Motor neuron (in vitro differentiated cells): ENCODE measurements around the gene PLCXD3. TPM values are rescaled to one million over a fixed set of nuclear protein-coding genes. Genes with fewer than 3 reads are reported as not detected.

ENCODE experiments used
- ATAC-seq, 8 experiments: fragments of 200-7000 bp; cut with Tn5 transposase; replicated peaks in 6 of 8; 2 replicates each; pipeline ENCODE4 v1.8.0; 2021; ENCODE audit warnings: mild to moderate bottlenecking in 8 of 8, moderate library complexity in 8 of 8
- H3K27ac ChIP-seq, 2 donors: fragments of 250-450 bp; sonication (Bioruptor Pico); 2 replicates each; pipeline ENCODE4 v1.9.0; 2021; ENCODE audit warnings: antibody characterized with exemption in 2 of 2, mild to moderate bottlenecking in 2 of 2, moderate library complexity in 1 of 2
- H3K4me1 ChIP-seq, 2 donors: fragments of 250-450 bp; sonication (Bioruptor Pico); replicated peaks in 1 of 2; 2 replicates each; pipeline ENCODE4 v1.6.1; 2021; ENCODE audit warnings: antibody characterized with exemption in 2 of 2, mild to moderate bottlenecking in 2 of 2, moderate library complexity in 1 of 2
- H3K4me3 ChIP-seq, 5 donors: fragments of 250-450 bp; sonication (Bioruptor Pico); 2 replicates each; pipeline ENCODE4 v1.9.0; 2021; ENCODE audit warnings: antibody characterized with exemption in 5 of 5, mild to moderate bottlenecking in 5 of 5, moderate library complexity in 4 of 5
- WGBS, 10 experiments: fragments of 450-650 bp; shearing (Covaris generic); methylation state at CpG; one replicate each; pipeline ENCODE4 v1.0.0; 2022; 5-methylcytosine and 5-hydroxymethylcytosine counted together
- in situ Hi-C, 9 experiments: fragments of 400-800 bp; cut with MboI; loops; one replicate each; pipeline ENCODE4 v1.15.0; 2021; ENCODE audit warnings: low sequenced_read_pairs in 9 of 9, low pct_unique_long_range_greater_than_20kb in 2 of 9; ENCODE audit not compliant: unreplicated experiment in 9 of 9
- total RNA-seq, 8 experiments: library from RNA; unstranded; fragments of 300-600 nt; gene quantifications; 2 replicates each; pipeline versions ENCODE4 v1.2.3 to v1.2.4, GENCODE V29; 2022

Gene PLCXD3
- total RNA-seq, 8 experiments from 2014 or later = 0.14 to 2.9 (median 0.70) TPM

DNA sequence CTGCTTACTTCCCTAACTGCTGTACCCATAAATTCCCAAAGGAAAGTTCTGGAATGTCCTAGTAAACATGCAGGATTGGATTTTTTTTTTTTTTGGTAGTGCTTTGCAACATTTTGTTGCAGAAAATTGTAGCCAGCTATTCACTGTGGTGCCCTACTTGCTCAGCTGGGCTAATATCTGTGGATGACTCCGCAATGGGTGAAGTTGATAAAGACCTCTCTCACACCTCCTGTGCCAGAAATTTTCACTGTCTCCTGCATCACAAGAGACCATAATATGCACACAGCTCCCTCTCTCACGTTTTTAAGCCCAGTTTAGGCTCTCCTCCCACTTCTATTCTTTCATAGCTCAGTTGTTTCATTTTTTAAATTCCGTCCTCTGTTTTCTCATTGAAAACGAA lies 160.6 kb downstream of the PLCXD3 start:
- no peak for ATAC-seq
- WGBS, 10 experiments = 17 to 83% (median 62%) methylated on average over 1 to 4 of the region's 4 CpGs
- Histone ChIP-seq H3K4me1 (peaks cover 0 to 3% of the 10 kb centered on the region in 2 donors), H3K27ac (no peak overlapping the region), H3K4me3 (no peak overlapping the region)
- in situ Hi-C loops = loop anchor here in 1 of 9 experiments (25.0 kb wide), 1 partner anchor 438 kb away; the partner anchor contains the start of gene C7

- H3K4me1 ChIP-seq = peaks cover 0 to 3% of the 10 kb centered on the region in 2 donors
- in situ Hi-C loops = loop anchor here in 1 of 9 experiments (25.0 kb wide), 1 partner anchor 435 kb away; the partner anchor contains the start of gene C7
- H3K4me3 ChIP-seq = no peak overlapping the region
- ATAC-seq = no peak
- H3K27ac ChIP-seq = no peak overlapping the region
- 17 to 100% (median 90%) methylated on average over 1 of the region's 1 CpG; no CpG with 5 or more reads in 3 of the 10 experiments for WGBS, 10 experiments
Measured at GRCh38 chr5:41347569-41347968, 162.8 kb downstream of the PLCXD3 start.

GRCh38 chr5:41346609-41347008 lies 163.8 kb downstream of the PLCXD3 start:
- H3K27ac ChIP-seq = no peak overlapping the region
- no peak overlapping the region for H3K4me3 ChIP-seq
- peaks cover 0 to 3% of the 10 kb centered on the region in 2 donors for H3K4me1 ChIP-seq
- WGBS, 10 experiments = 16 to 87% (median 70%) methylated on average over 2 to 5 of the region's 5 CpGs
- ATAC-seq = no peak
- in situ Hi-C loops = loop anchor here in 1 of 9 experiments (25.0 kb wide), 1 partner anchor 434 kb away; the partner anchor contains the start of gene C7

DNA sequence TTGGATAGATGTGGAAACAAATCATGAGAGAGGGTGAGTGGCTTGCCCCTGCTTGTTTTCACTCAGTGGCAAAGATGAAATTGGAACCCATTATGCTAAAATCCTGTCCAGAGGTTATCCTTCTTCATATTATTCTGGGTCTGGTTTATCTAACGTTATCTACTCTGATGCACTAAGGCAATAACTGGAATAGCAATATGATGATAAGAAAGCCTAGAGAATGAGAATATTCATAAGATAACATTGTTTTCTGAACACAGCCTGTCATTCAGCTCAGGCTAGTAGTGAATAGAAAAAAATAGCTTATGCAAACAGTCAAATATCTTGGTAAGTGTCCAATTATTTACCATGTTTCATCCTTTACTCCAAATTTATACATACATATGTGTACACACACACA lies 165.1 kb downstream of the PLCXD3 start:
- no peak overlapping the region for H3K27ac ChIP-seq
- H3K4me3 ChIP-seq = no peak overlapping the region
- WGBS, 10 experiments = 0 to 100% (median 50%) methylated on average over 1 of the region's 1 CpG; no CpG with 5 or more reads in 2 of the 10 experiments
- peaks cover 0 to 3% of the 10 kb centered on the region in 2 donors for H3K4me1 ChIP-seq
- in situ Hi-C loops = loop anchor here in 1 of 9 experiments (25.0 kb wide), 1 partner anchor 433 kb away; the partner anchor contains the start of gene C7
- ATAC-seq = no peak

DNA sequence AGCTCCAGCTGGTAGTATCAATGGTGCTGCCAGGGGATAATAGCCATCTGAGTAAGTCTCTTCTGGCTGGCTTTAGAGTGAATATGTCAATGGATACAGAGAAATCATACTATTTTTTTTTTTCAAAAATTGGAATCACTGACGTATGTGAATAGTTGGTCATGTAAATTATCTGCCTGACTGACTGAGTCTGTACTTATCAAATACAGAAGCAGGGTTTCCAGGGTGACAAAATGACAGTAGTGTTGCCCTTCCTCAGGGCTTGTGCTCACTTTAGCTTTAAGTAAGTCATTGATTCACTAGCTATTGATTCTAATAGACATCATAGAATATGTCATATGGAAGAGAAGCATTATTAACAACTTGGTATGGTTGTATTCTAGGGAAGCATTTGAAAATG lies 171.1 kb downstream of the PLCXD3 start:
- H3K27ac ChIP-seq = no peak overlapping the region
- no peak for ATAC-seq
- peaks cover 0 to 2% of the 10 kb centered on the region in 2 donors for H3K4me1 ChIP-seq
- H3K4me3 ChIP-seq = no peak overlapping the region
- in situ Hi-C loops = loop anchor here in 1 of 9 experiments (25.0 kb wide), 1 partner anchor 427 kb away; the partner anchor contains the start of gene C7
- 71 to 100% (median 85%) methylated on average over 1 of the region's 1 CpG; no CpG with 5 or more reads in 2 of the 10 experiments for WGBS, 10 experiments

DNA sequence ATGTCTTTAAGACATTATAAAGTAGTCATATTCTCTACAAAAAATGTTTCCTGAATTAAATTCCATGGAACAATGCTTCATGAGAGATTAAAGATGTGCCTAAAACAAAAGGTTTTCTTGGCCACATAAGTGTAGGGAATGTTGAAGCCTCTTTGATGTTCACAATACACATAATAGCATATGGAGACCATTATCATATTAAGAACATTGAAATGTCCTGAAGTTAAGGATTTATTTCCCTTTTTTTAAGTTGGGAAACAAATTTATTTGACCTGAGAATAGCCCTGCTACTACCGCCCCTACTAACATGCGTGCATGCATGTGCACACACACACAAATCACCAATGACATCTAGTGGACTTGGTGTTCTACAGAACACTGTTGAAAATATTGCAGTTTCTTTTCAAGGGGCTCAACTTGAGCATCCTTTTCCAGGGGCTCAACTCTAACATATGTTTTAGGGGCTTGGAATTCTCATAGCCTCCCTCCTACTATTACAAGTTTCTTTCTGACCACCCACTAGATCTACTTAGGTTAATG lies 172.2 kb downstream of the PLCXD3 start:
- no peak overlapping the region for H3K27ac ChIP-seq
- peaks cover 0 to 5% of the 10 kb centered on the region in 2 donors for H3K4me1 ChIP-seq
- peak in 2 of 8 experiments; percentile 30 to 35 for ATAC-seq
- no peak overlapping the region for H3K4me3 ChIP-seq
- 20 to 96% (median 77%) methylated on average over 1 to 2 of the region's 2 CpGs; no CpG with 5 or more reads in 3 of the 10 experiments for WGBS, 10 experiments
- in situ Hi-C loops = loop anchor here in 1 of 9 experiments (25.0 kb wide), 1 partner anchor 426 kb away; the partner anchor contains the start of gene C7

GRCh38 chr5:41337724-41338123 lies 172.7 kb downstream of the PLCXD3 start:
- in situ Hi-C loops = loop anchor here in 1 of 9 experiments (25.0 kb wide), 1 partner anchor 425 kb away; the partner anchor contains the start of gene C7
- no peak for ATAC-seq
- Histone ChIP-seq H3K4me1 (peaks cover 0 to 5% of the 10 kb centered on the region in 2 donors), H3K4me3 (no peak overlapping the region), H3K27ac (no peak overlapping the region)

DNA sequence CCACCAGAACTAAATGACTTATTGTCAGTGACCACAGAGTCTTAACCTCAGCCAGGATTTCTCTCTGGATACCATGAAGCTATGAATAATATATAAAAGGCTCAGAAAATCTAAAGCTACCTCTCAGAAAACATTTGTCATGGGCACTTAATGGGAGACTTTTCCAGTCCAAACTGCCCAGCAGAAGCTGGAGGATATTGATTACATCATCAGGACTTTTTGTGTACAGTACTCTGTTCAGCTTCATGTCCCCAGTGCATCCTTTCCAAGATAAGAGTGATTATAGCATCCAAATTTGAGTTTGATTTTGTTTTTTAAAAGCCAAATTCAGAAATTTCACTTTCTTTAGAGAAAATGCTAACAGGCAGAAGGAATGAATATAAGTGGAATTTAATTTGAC lies 173.2 kb downstream of the PLCXD3 start:
- H3K4me1 ChIP-seq = peaks cover 0 to 5% of the 10 kb centered on the region in 2 donors
- no peak overlapping the region for H3K27ac ChIP-seq
- ATAC-seq = peak in 4 of 8 experiments; percentile 46 to 77 (median 72)
- in situ Hi-C loops = loop anchor here in 1 of 9 experiments (25.0 kb wide), 1 partner anchor 425 kb away; the partner anchor contains the start of gene C7
- no peak overlapping the region for H3K4me3 ChIP-seq

DNA sequence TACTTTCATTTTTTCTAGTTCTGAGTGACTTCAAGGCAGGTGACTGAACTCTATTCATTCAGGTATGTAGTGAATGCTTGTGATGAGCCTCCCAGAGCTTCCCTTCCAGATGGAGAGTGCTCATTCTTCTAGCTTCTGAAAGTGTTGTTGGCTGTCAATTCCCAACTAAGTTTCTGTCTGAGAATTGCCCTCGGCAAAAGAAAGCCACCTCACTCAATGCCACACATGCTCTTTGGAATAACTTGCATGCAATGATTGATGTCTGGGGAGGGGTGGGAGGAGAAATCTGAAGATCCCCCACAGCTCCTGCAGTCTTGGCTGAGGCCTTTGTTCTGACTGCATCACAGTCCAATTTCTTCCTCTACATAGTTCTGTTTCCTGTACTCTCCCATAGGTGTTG lies 173.9 kb downstream of the PLCXD3 start:
- no peak overlapping the region for H3K4me3 ChIP-seq
- ATAC-seq = no peak
- no peak overlapping the region for H3K27ac ChIP-seq
- 0 to 100% (median 60%) methylated on average over 1 of the region's 1 CpG; no CpG with 5 or more reads in 1 of the 10 experiments for WGBS, 10 experiments
- H3K4me1 ChIP-seq = peaks cover 0 to 5% of the 10 kb centered on the region in 2 donors
- in situ Hi-C loops = loop anchor here in 1 of 9 experiments (25.0 kb wide), 1 partner anchor 424 kb away; the partner anchor contains the start of gene C7

GRCh38 chr5:41335596-41336181 lies 174.7 kb downstream of the PLCXD3 start:
- H3K27ac ChIP-seq = no peak overlapping the region
- H3K4me1 ChIP-seq = peaks cover 0 to 5% of the 10 kb centered on the region in 2 donors
- H3K4me3 ChIP-seq = no peak overlapping the region
- no peak for ATAC-seq
- 0 to 100% (median 75%) methylated on average over 1 to 4 of the region's 4 CpGs; no CpG with 5 or more reads in 1 of the 10 experiments for WGBS, 10 experiments
- in situ Hi-C loops = loop anchor here in 1 of 9 experiments (25.0 kb wide), 1 partner anchor 423 kb away; the partner anchor contains the start of gene C7

DNA sequence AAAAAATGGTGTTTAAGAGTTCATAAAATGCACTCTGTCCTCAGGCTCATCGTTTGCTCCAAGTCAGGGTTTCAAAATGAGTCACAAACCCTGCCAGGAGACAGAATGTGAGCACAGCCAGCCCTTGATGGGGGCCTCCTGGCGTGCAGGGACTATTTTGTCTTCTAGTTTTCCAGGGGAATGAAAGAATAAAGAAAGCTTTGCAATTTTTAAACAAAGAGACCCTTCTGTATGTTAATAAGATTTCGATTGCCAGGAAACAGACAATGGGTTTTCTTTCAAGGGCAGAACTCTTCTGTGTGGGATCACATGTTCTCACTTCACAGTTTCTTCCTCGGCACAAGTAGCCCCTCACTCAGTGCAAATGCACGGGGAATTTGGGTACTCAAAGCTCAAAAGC lies 175.6 kb downstream of the PLCXD3 start:
- ATAC-seq = peak in 6 of 8 experiments; percentile 74 to 87 (median 83)
- no peak overlapping the region for H3K4me3 ChIP-seq
- no peak overlapping the region for H3K27ac ChIP-seq
- in situ Hi-C loops = loop anchor here in 1 of 9 experiments (25.0 kb wide), 1 partner anchor 422 kb away; the partner anchor contains the start of gene C7
- peaks cover 0 to 5% of the 10 kb centered on the region in 2 donors for H3K4me1 ChIP-seq
- WGBS, 10 experiments = 0 to 27% (median 16%) methylated on average over 3 to 5 of the region's 5 CpGs; no CpG with 5 or more reads in 2 of the 10 experiments

DNA sequence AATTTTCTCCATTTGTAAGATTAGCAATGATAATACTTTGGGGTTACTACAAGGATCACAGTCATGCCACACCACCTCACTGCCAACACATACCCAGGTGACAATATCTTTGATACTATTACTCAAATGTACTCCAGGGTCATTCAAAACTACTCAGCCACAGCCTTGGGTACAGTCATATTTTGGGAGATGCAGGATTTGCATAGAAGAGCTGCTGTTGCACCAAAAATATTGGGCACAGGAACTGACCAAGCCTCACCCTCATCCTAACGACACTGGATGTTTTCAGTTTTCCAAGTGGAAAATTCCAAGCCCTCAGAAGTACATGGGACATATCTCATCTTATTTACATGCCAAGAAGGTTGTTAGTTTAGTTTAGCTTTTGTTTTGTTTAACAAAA lies 176.2 kb downstream of the PLCXD3 start:
- in situ Hi-C loops = loop anchor here in 1 of 9 experiments (25.0 kb wide), 1 partner anchor 422 kb away; the partner anchor contains the start of gene C7
- WGBS, 10 experiments = 0 to 86% (median 67%) methylated on average over 1 of the region's 1 CpG; no CpG with 5 or more reads in 1 of the 10 experiments
- peak in 1 of 8 experiments; percentile 40 for ATAC-seq
- H3K27ac ChIP-seq = no peak overlapping the region
- peaks cover 0 to 5% of the 10 kb centered on the region in 2 donors for H3K4me1 ChIP-seq
- H3K4me3 ChIP-seq = no peak overlapping the region

DNA sequence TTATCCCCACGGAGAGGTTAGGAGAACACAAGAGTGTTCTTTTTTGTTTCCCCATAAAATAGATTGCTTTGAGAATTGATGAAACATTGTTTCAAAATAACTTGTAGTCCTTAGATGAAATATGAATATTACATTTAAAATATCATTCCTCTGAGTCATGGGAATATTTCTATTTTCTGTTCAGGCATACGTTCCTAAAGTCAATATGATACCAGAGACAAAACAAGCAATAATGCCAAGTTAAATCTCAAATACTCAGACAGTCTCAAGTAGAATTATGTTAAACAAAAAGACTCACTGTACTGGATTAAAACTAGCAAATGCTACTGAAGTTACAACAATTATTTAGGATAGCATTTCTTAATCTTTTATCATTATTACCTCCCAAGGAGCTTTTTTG lies 185.3 kb downstream of the PLCXD3 start:
- Histone ChIP-seq H3K4me1 (no peaks in the 10 kb centered on the region), H3K27ac (no peak overlapping the region), H3K4me3 (no peak overlapping the region)
- WGBS, 10 experiments = 0 to 90% (median 61%) methylated on average over 1 to 2 of the region's 2 CpGs; no CpG with 5 or more reads in 1 of the 10 experiments
- ATAC-seq = no peak
- in situ Hi-C loops = loop anchor here in 1 of 9 experiments (25.0 kb wide), 1 partner anchor 413 kb away; the partner anchor contains the start of gene C7
